ENCODE results near the gene CD59.
A peak's percentile ranks its signal among the peaks of the same experiment; 100 is the strongest.

The CD59 gene

GRCh38 chr11:33770236-33770635, 34.0 kb upstream of the CD59 start:
- H3K4me3 ChIP-seq (ENCODE audit: low read length): no peak overlapping the region
- DNase-seq (ENCODE audit: low read depth): no peak
- no peak for TF ChIP-seq CTCF (conservative IDR thresholded peaks at IDR 0.05; ENCODE audit: low read depth, low read length)

DNA sequence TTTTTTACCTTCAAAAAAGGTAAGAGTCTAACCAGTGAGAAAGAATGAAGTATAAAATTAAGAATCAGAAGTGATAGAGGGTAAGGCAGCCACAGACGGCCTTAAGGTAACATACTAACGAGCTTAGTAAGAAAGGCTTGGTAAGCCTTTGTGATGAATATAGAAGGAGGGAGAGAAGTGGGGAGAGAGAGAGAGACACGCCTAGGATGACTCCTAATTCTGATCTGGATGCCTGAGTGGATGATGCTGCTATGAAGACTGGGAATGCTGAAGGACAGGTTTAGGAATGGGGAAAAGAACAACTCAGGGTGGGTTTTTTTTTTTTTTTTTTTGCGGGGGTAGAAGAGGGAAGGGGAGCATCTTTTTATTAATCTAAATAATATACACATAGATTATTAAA, 33.3 kb upstream of the CD59 start:
- no peak for TF ChIP-seq CTCF (conservative IDR thresholded peaks at IDR 0.05; ENCODE audit: low read depth, low read length)
- DNase-seq (ENCODE audit: low read depth): no peak
- H3K4me3 ChIP-seq (ENCODE audit: low read length): no peak overlapping the region

DNA sequence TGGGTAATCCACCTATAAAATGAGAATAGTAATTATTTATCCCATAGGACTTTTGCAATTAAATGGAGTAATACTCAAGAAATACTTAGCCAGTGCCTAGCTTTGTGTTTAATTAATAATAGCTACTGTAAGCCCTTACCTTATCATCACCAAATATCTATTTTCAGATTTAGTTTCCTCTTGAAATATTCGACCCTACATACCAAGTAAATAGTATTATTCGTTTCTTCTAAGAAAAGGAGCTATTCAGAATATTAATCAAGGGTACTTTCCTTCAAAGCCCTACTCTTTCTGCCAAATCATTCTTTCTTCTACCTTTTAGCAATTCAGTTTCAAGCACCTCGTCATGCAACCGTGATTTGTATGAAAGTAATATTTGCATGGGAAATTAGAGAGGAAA, 31.4 kb upstream of the CD59 start:
- no peak for DNase-seq (ENCODE audit: low read depth)
- TF ChIP-seq CTCF (conservative IDR thresholded peaks at IDR 0.05; ENCODE audit: low read depth, low read length): no peak
- no peak overlapping the region for H3K4me3 ChIP-seq (ENCODE audit: low read length)

GRCh38 chr11:33766085-33766484, 29.9 kb upstream of the CD59 start:
- H3K4me3 ChIP-seq (ENCODE audit: low read length): no peak overlapping the region
- no peak for TF ChIP-seq CTCF (conservative IDR thresholded peaks at IDR 0.05; ENCODE audit: low read depth, low read length)
- no peak for DNase-seq (ENCODE audit: low read depth)

GRCh38 chr11:33761471-33761870, 25.2 kb upstream of the CD59 start:
- no peak for TF ChIP-seq CTCF (conservative IDR thresholded peaks at IDR 0.05; ENCODE audit: low read depth, low read length)
- no peak overlapping the region for H3K4me3 ChIP-seq (ENCODE audit: low read length)
- no peak for DNase-seq (ENCODE audit: low read depth)

- DNase-seq (ENCODE audit: low read depth): peak; percentile 59
- TF ChIP-seq CTCF (conservative IDR thresholded peaks at IDR 0.05; ENCODE audit: low read depth, low read length): no peak
- H3K4me3 ChIP-seq (ENCODE audit: low read length): no peak overlapping the region
Measured at GRCh38 chr11:33753304-33753967, 17.2 kb upstream of the CD59 start.

DNA sequence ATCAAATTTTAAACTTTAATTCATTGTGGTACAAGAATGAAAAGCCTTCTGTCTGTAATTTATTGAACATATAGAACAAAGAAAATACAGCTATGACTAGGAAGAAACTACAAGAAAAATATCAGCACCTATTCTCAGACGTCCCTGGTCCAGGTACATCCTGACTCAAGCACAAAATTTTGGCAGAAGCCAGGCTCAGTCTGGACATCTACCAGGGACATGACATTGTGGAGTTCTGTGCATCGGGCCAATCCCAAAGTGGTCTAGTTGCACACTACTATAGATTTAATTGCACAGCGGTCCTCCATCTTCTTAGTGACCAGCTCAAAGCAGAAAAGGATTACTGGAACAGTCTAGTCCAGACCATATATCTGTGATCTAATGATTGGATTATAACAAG, 15.7 kb upstream of the CD59 start:
- no peak for DNase-seq (ENCODE audit: low read depth)
- H3K4me3 ChIP-seq (ENCODE audit: low read length): no peak overlapping the region
- no peak for TF ChIP-seq CTCF (conservative IDR thresholded peaks at IDR 0.05; ENCODE audit: low read depth, low read length)
